GM19452 (cell line): ENCODE results near the gene CHRNA5.

Experiments used
- ATAC-seq: cut with Tn5 transposase; IDR thresholded peaks from one replicate; pipeline ENCODE4 v1.9.1; 2021; ENCODE audit not compliant: unreplicated experiment

Gene CHRNA5

GRCh38 chr15:78636378-78636859, 71.1 kb downstream of the CHRNA5 start:
- no peak for ATAC-seq

- ATAC-seq = no peak
Observed at GRCh38 chr15:78637776-78638435, 72.6 kb downstream of the CHRNA5 start.

- ATAC-seq = no peak
Observed at GRCh38 chr15:78638658-78639314, 73.5 kb downstream of the CHRNA5 start.

GRCh38 chr15:78640527-78641101, 75.3 kb downstream of the CHRNA5 start:
- ATAC-seq = no peak

GRCh38 chr15:78641102-78641748, 75.9 kb downstream of the CHRNA5 start, which contains the start of gene CHRNB4:
Gene CHRNB4, minus strand, starts transcription at chr15:78641210. Its CDS starts 77 bp downstream, at chr15:78641133.
- no peak for ATAC-seq

- ATAC-seq = no peak
Observed at GRCh38 chr15:78641749-78642275, 76.5 kb downstream of the CHRNA5 start.

- ATAC-seq = no peak
Observed at GRCh38 chr15:78642331-78642730, 77.0 kb downstream of the CHRNA5 start.
